Calu3 (cell line): ENCODE results near the gene PSMD13. TPM values are rescaled to one million over a fixed set of nuclear protein-coding genes. Genes with fewer than 3 reads are reported as not detected.

Experiments used
- BruUV-seq: library from RNA; stranded (reverse); fragments of 400-500 nt; replicated peaks from 2 replicates; lab custom pipeline; 2021; lab: Mats Ljungman, UMichigan
- CTCF ChIA-PET: fragments of 300-600 bp; sonication (Branson Sonifier 250); formaldehyde crosslinking; loops from one replicate; lab custom pipeline; 2022; ENCODE audit warnings: antibody characterized with exemption; lab: Charles Lee
- DNase-seq: peaks from one replicate; pipeline ENCODE4 v3.0.0; 2022
- H3K27ac Mint-ChIP-seq: one replicate; pipeline ENCODE4 v1.8.0; 2022; ENCODE audit warnings: mixed read lengths; ENCODE audit not compliant: unreplicated experiment
- H3K27me3 Mint-ChIP-seq: one replicate; pipeline ENCODE4 v1.8.0; 2022; ENCODE audit warnings: mixed read lengths; ENCODE audit not compliant: unreplicated experiment
- H3K36me3 Mint-ChIP-seq: one replicate; pipeline ENCODE4 v1.8.0; 2022; ENCODE audit warnings: mild to moderate bottlenecking, moderate library complexity, mixed read lengths; ENCODE audit not compliant: insufficient read depth, unreplicated experiment
- H3K4me1 Mint-ChIP-seq: one replicate; pipeline ENCODE4 v1.8.0; 2022; ENCODE audit warnings: mild to moderate bottlenecking, low read depth, mixed read lengths; ENCODE audit not compliant: unreplicated experiment
- H3K4me3 Mint-ChIP-seq: one replicate; pipeline ENCODE4 v1.8.0; 2022; ENCODE audit warnings: mild to moderate bottlenecking, low read depth, moderate library complexity, mixed read lengths; ENCODE audit not compliant: unreplicated experiment
- H3K9me3 Mint-ChIP-seq: one replicate; pipeline ENCODE4 v1.8.0; 2022; ENCODE audit warnings: low read depth, mixed read lengths; ENCODE audit not compliant: unreplicated experiment
- CTCF ChIP-seq: fragments of 200-600 bp; IDR thresholded peaks from one replicate; pipeline ENCODE4 v1.8.0; 2022; ENCODE audit warnings: antibody characterized with exemption; ENCODE audit not compliant: unreplicated experiment
- intact Hi-C: fragments of 100-400 bp; cut with micrococcal nuclease; formaldehyde crosslinking; loops from one replicate; pipeline ENCODE4 v1.10.0; 2022; ENCODE audit not compliant: unreplicated experiment
- total RNA-seq: library from RNA; stranded (reverse); gene quantifications from 2 replicates; pipeline ENCODE4 v1.2.3, GENCODE V29; 2022

PSMD13 gene
- total RNA-seq, 1 experiment from 2014 or later: 172 TPM

- H3K9me3 Mint-ChIP-seq: peaks cover 2% of the 10 kb centered on the region
- H3K36me3 Mint-ChIP-seq: peaks cover 25% of the 10 kb centered on the region
- intact Hi-C loops: no loop called here
- CTCF ChIA-PET: no interaction called here
- no peak overlapping the region for H3K4me3 Mint-ChIP-seq
- H3K27ac Mint-ChIP-seq: peak overlapping the region; percentile 83
- H3K27me3 Mint-ChIP-seq: no peaks in the 10 kb centered on the region
- H3K4me1 Mint-ChIP-seq: no peaks in the 10 kb centered on the region
- DNase-seq: no peak
- BruUV-seq: no TSS peak
- no peak for TF ChIP-seq CTCF
These were observed 37.7 kb upstream of the PSMD13 start for GRCh38 chr11:199004-199581.

- Mint-ChIP-seq H3K4me1 (no peaks in the 10 kb centered on the region), H3K27me3 (no peaks in the 10 kb centered on the region), H3K36me3 (peaks cover 25% of the 10 kb centered on the region), H3K27ac (no peak overlapping the region), H3K9me3 (peaks cover 2% of the 10 kb centered on the region), H3K4me3 (no peak overlapping the region)
- DNase-seq: no peak
- no peak for TF ChIP-seq CTCF
- intact Hi-C loops: loop anchor here (10.0 kb wide), 1 partner anchor 315 kb away; no protein-coding TSS in a partner anchor
- CTCF ChIA-PET: no interaction called here
- BruUV-seq: no TSS peak
These were observed 37.0 kb upstream of the PSMD13 start for GRCh38 chr11:199782-200181.

GRCh38 chr11:200224-201003, 36.4 kb upstream of the PSMD13 start:
- Mint-ChIP-seq H3K9me3 (peaks cover 2% of the 10 kb centered on the region), H3K36me3 (peaks cover 25% of the 10 kb centered on the region), H3K4me3 (no peak overlapping the region), H3K27ac (no peak overlapping the region), H3K27me3 (no peaks in the 10 kb centered on the region), H3K4me1 (no peaks in the 10 kb centered on the region)
- no TSS peak for BruUV-seq
- CTCF ChIA-PET: no interaction called here
- intact Hi-C loops: loop anchor here (10.0 kb wide), 1 partner anchor 314 kb away; no protein-coding TSS in a partner anchor
- DNase-seq: no peak
- no peak for TF ChIP-seq CTCF

- no peak overlapping the region for H3K4me3 Mint-ChIP-seq
- no peaks in the 10 kb centered on the region for H3K27me3 Mint-ChIP-seq
These were observed 34.8 kb upstream of the PSMD13 start for GRCh38 chr11:201966-202365.

More at GRCh38 chr11:201966-202365, 34.8 kb upstream of the PSMD13 start:
- TF ChIP-seq CTCF: no peak
- intact Hi-C loops: loop anchor here (10.0 kb wide), 1 partner anchor 313 kb away; no protein-coding TSS in a partner anchor
- CTCF ChIA-PET: no interaction called here
- H3K4me1 Mint-ChIP-seq: no peaks in the 10 kb centered on the region
- H3K9me3 Mint-ChIP-seq: peaks cover 2% of the 10 kb centered on the region
- H3K36me3 Mint-ChIP-seq: peaks cover 38% of the 10 kb centered on the region
- BruUV-seq: no TSS peak
- H3K27ac Mint-ChIP-seq: no peak overlapping the region
- DNase-seq: no peak
